Neuronal stem cell (in vitro differentiated cells): ENCODE data around the gene TEX11.
"Not testable (repeated sequence)": the region's sequence is repeated elsewhere in the genome, so short reads cannot be mapped to it uniquely, and the experiment has no call there.

Experiments used
- DNase-seq: peaks from one replicate; pipeline ENCODE4 v3.0.0-alpha.2; 2013; ENCODE audit warnings: low spot score
- H2AFZ ChIP-seq: one replicate; pipeline ENCODE4 v1.6.1; 2013; ENCODE audit warnings: mild to moderate bottlenecking, low read length, inconsistent platforms
- H2AK5ac ChIP-seq: 2 replicates; pipeline ENCODE4 v1.6.1; 2013; ENCODE audit warnings: low read depth, mild to moderate bottlenecking, inconsistent platforms, low read length, moderate library complexity, mixed read lengths
- H2BK120ac ChIP-seq: 2 replicates; pipeline ENCODE4 v1.6.1; 2013; ENCODE audit warnings: low read depth, mild to moderate bottlenecking, inconsistent platforms, low read length, moderate library complexity, mixed read lengths
- H2BK12ac ChIP-seq: one replicate; pipeline ENCODE4 v1.6.1; 2013; ENCODE audit warnings: low read length, inconsistent platforms
- H2BK15ac ChIP-seq: 2 replicates; pipeline ENCODE4 v1.6.1; 2013; ENCODE audit warnings: mild to moderate bottlenecking, low read length, inconsistent platforms, mixed read lengths
- H2BK5ac ChIP-seq: one replicate; pipeline ENCODE4 v1.6.1; 2013; ENCODE audit warnings: inconsistent platforms, mild to moderate bottlenecking, low read length, moderate library complexity
- H3K14ac ChIP-seq: one replicate; pipeline ENCODE4 v1.6.1; 2013; ENCODE audit warnings: low read length, inconsistent platforms
- H3K18ac ChIP-seq: 2 replicates; pipeline ENCODE4 v1.6.1; 2013; ENCODE audit warnings: low read length, inconsistent platforms
- H3K23ac ChIP-seq: 2 replicates; pipeline ENCODE4 v1.6.1; 2013; ENCODE audit warnings: low read depth, mild to moderate bottlenecking, mixed read lengths, low read length, inconsistent platforms; ENCODE audit not compliant: poor library complexity
- H3K27ac ChIP-seq: replicated peaks from 3 replicates; pipeline ENCODE4 v1.5.1; 2013; ENCODE audit warnings: low read length, inconsistent platforms
- H3K27me3 ChIP-seq, 3 experiments: 2 replicates each; pipeline ENCODE4 v1.6.1; 2013; ENCODE audit warnings: low read length in 3 of 3, mild to moderate bottlenecking in 2 of 3, inconsistent platforms in 1 of 3, low read depth in 1 of 3, mixed read lengths in 1 of 3, moderate library complexity in 1 of 3; ENCODE audit not compliant: control insufficient read depth in 3 of 3, insufficient read depth in 3 of 3
- H3K36me3 ChIP-seq, 2 donors: replicated peaks in 1 of 2; 2 replicates each; pipeline ENCODE4 v1.6.1; 2013; ENCODE audit warnings: low read length in 2 of 2; ENCODE audit not compliant: control insufficient read depth in 2 of 2, insufficient read depth in 2 of 2
- H3K4ac ChIP-seq: 2 replicates; pipeline ENCODE4 v1.6.1; 2013; ENCODE audit warnings: inconsistent platforms, mild to moderate bottlenecking, low read length, moderate library complexity
- H3K4me1 ChIP-seq, 2 donors: 1 replicate in 1 of 2; 2 replicates in 1 of 2; pipeline ENCODE4 v1.6.1; 2013; ENCODE audit warnings: low read length in 2 of 2, low read depth in 1 of 2; ENCODE audit not compliant: control insufficient read depth in 2 of 2, insufficient read depth in 1 of 2
- H3K4me2 ChIP-seq: one replicate; pipeline ENCODE4 v1.6.1; 2013; ENCODE audit warnings: mild to moderate bottlenecking, low read length, inconsistent platforms; ENCODE audit not compliant: insufficient read depth, poor library complexity, severe bottlenecking
- H3K4me3 ChIP-seq, 2 donors: 2 replicates each; pipeline ENCODE4 v1.5.1; 2013; ENCODE audit warnings: low read length in 2 of 2, mild to moderate bottlenecking in 2 of 2, inconsistent platforms in 1 of 2, moderate library complexity in 1 of 2
- H3K79me1 ChIP-seq: one replicate; pipeline ENCODE4 v1.6.1; 2013; ENCODE audit warnings: low read depth, mild to moderate bottlenecking, inconsistent platforms, low read length, moderate library complexity
- H3K9ac ChIP-seq: one replicate; pipeline ENCODE4 v1.6.1; 2013; ENCODE audit warnings: mild to moderate bottlenecking, low read depth, low read length, inconsistent platforms; ENCODE audit not compliant: poor library complexity
- H3K9me3 ChIP-seq, 2 donors: replicated peaks in 1 of 2; 2 replicates each; pipeline versions ENCODE3 to v1.6.1; 2013; ENCODE audit warnings: low read length in 2 of 2, mild to moderate bottlenecking in 2 of 2, inconsistent platforms in 1 of 2, low read depth in 1 of 2, mixed read lengths in 1 of 2, moderate library complexity in 1 of 2; ENCODE audit not compliant: control insufficient read depth in 2 of 2, insufficient read depth in 1 of 2
- H4K8ac ChIP-seq: one replicate; pipeline ENCODE4 v1.6.1; 2013; ENCODE audit warnings: low read depth, mild to moderate bottlenecking, inconsistent platforms, low read length, moderate library complexity
- H4K91ac ChIP-seq: one replicate; pipeline ENCODE4 v1.6.1; 2013; ENCODE audit warnings: low read length, low read depth, mild to moderate bottlenecking, inconsistent platforms; ENCODE audit not compliant: poor library complexity
- WGBS, 2 donors: extraction: QIAGEN DNeasy Blood & Tissue Kit; methylation state at CpG; one replicate each; pipeline ENCODE4 v1.1.7; 2013; ENCODE audit warnings: missing lambda C conversion rate in 2 of 2, mixed read lengths in 1 of 2; ENCODE audit not compliant: insufficient read length in 2 of 2, insufficient replicate concordance in 1 of 2; ENCODE audit errors: extremely low coverage in 2 of 2; 5-methylcytosine and 5-hydroxymethylcytosine counted together

Gene TEX11

GRCh38 chrX:70569922-70570576, 338.5 kb downstream of the TEX11 start:
- H2BK12ac ChIP-seq, H3K23ac ChIP-seq, H3K4ac ChIP-seq, DNase-seq, H3K4me3 ChIP-seq, H2AK5ac ChIP-seq, H3K27ac ChIP-seq, H3K18ac ChIP-seq, H3K36me3 ChIP-seq, H3K27me3 ChIP-seq, H3K4me1 ChIP-seq, H2BK120ac ChIP-seq, H4K91ac ChIP-seq, H2AFZ ChIP-seq, H3K9me3 ChIP-seq, H4K8ac ChIP-seq, H3K9ac ChIP-seq, H3K14ac ChIP-seq, H3K79me1 ChIP-seq, H3K4me2 ChIP-seq, H2BK15ac ChIP-seq, H2BK5ac ChIP-seq: not testable (repeated sequence)
- WGBS, 2 donors: no CpG with 5 or more reads among the region's 21 CpGs

GRCh38 chrX:70554948-70555347, 353.6 kb downstream of the TEX11 start:
- no peak overlapping the region for H3K18ac ChIP-seq
- H3K9me3 ChIP-seq: no peaks in the 10 kb centered on the region
- peaks cover 0 to 11% (median 0%) of the 10 kb centered on the region in 3 experiments for H3K27me3 ChIP-seq
- no peak overlapping the region for H3K27ac ChIP-seq
- H2AK5ac ChIP-seq: no peak overlapping the region
- no peaks in the 10 kb centered on the region for H3K4me1 ChIP-seq
- H3K4me3 ChIP-seq: no peak overlapping the region
- H3K79me1 ChIP-seq: no peaks in the 10 kb centered on the region
- H2BK15ac ChIP-seq: no peak overlapping the region
- H3K14ac ChIP-seq: no peak overlapping the region
- H3K4ac ChIP-seq: no peak overlapping the region
- WGBS, 2 donors: no CpG with 5 or more reads among the region's 5 CpGs
- DNase-seq: no peak
- no peak overlapping the region for H2AFZ ChIP-seq
- H4K91ac ChIP-seq: no peak overlapping the region
- no peak overlapping the region for H4K8ac ChIP-seq
- H2BK120ac ChIP-seq: no peak overlapping the region
- H2BK5ac ChIP-seq: no peak overlapping the region
- no peaks in the 10 kb centered on the region for H3K36me3 ChIP-seq
- no peak overlapping the region for H3K23ac ChIP-seq
- H3K9ac ChIP-seq: no peak overlapping the region
- no peak overlapping the region for H2BK12ac ChIP-seq
- H3K4me2 ChIP-seq: no peak overlapping the region

- Histone ChIP-seq H3K14ac (no peak overlapping the region), H3K18ac (no peak overlapping the region), H3K4me2 (no peak overlapping the region), H3K9me3 (no peaks in the 10 kb centered on the region), H2AK5ac (no peak overlapping the region), H2BK15ac (no peak overlapping the region), H3K4ac (no peak overlapping the region), H2BK120ac (no peak overlapping the region), H2BK12ac (no peak overlapping the region), H3K36me3 (no peaks in the 10 kb centered on the region), H3K4me1 (no peaks in the 10 kb centered on the region), H3K23ac (no peak overlapping the region), H3K27me3 (peaks cover 0 to 11% (median 0%) of the 10 kb centered on the region in 3 experiments), H3K79me1 (no peaks in the 10 kb centered on the region), H3K27ac (no peak overlapping the region), H3K4me3 (no peak overlapping the region), H2BK5ac (no peak overlapping the region), H3K9ac (no peak overlapping the region), H2AFZ (no peak overlapping the region), H4K8ac (no peak overlapping the region), H4K91ac (no peak overlapping the region)
- WGBS, 2 donors: no CpG with 5 or more reads among the region's 2 CpGs
- no peak for DNase-seq
Observed at GRCh38 chrX:70554523-70554922, 354.0 kb downstream of the TEX11 start.

GRCh38 chrX:70554081-70554480, 354.4 kb downstream of the TEX11 start:
- no peak overlapping the region for H3K18ac ChIP-seq
- no CpG with 5 or more reads among the region's 2 CpGs for WGBS, 2 donors
- H3K23ac ChIP-seq: no peak overlapping the region
- H3K4me3 ChIP-seq: no peak overlapping the region
- H3K27me3 ChIP-seq: peaks cover 0 to 11% (median 0%) of the 10 kb centered on the region in 3 experiments
- no peak overlapping the region for H2AFZ ChIP-seq
- H2BK120ac ChIP-seq: no peak overlapping the region
- H3K14ac ChIP-seq: no peak overlapping the region
- no peaks in the 10 kb centered on the region for H3K4me1 ChIP-seq
- H2BK12ac ChIP-seq: no peak overlapping the region
- no peak overlapping the region for H2BK5ac ChIP-seq
- no peaks in the 10 kb centered on the region for H3K79me1 ChIP-seq
- DNase-seq: no peak
- H3K4me2 ChIP-seq: no peak overlapping the region
- no peak overlapping the region for H2AK5ac ChIP-seq
- no peak overlapping the region for H3K27ac ChIP-seq
- H4K91ac ChIP-seq: no peak overlapping the region
- no peaks in the 10 kb centered on the region for H3K36me3 ChIP-seq
- no peak overlapping the region for H3K9ac ChIP-seq
- no peak overlapping the region for H4K8ac ChIP-seq
- H3K4ac ChIP-seq: no peak overlapping the region
- no peak overlapping the region for H2BK15ac ChIP-seq
- no peaks in the 10 kb centered on the region for H3K9me3 ChIP-seq
